AG09319 (cell line): ENCODE data around the gene NCCRP1.

Experiments
- DNase-seq: peaks from one replicate; pipeline ENCODE4 v3.0.0-alpha.2; 2010; ENCODE audit warnings: low read depth; ENCODE audit errors: extremely low read depth
- CTCF ChIP-seq: IDR thresholded peaks from 2 replicates; pipeline ENCODE4 v1.5.1; 2011; ENCODE audit warnings: low read depth, mild to moderate bottlenecking, inconsistent platforms, low read length, moderate library complexity

The NCCRP1 gene

GRCh38 chr19:39177110-39177699 is 19.6 kb upstream of the NCCRP1 start:
- DNase-seq, result no peak
- TF ChIP-seq CTCF, result no peak

- no peak for DNase-seq
- no peak for TF ChIP-seq CTCF
Observed at GRCh38 chr19:39177736-39178135, 19.0 kb upstream of the NCCRP1 start.

- no peak for TF ChIP-seq CTCF
- DNase-seq, result no peak
Observed at GRCh38 chr19:39178296-39179006, 18.3 kb upstream of the NCCRP1 start.

- no peak for TF ChIP-seq CTCF
- no peak for DNase-seq
Observed at GRCh38 chr19:39179754-39180153, 17.0 kb upstream of the NCCRP1 start.

- no peak for TF ChIP-seq CTCF
- DNase-seq, result no peak
Observed at GRCh38 chr19:39180749-39181148, 16.0 kb upstream of the NCCRP1 start.

- no peak for DNase-seq
- TF ChIP-seq CTCF, result no peak
Observed at GRCh38 chr19:39181500-39182173, 15.1 kb upstream of the NCCRP1 start.

GRCh38 chr19:39182174-39182505 is 14.6 kb upstream of the NCCRP1 start:
- no peak for TF ChIP-seq CTCF
- no peak for DNase-seq
